Peyer's patch (tissue), 4 donors: ENCODE data around the gene PDCD5.
"Not testable (repeated sequence)": the region's sequence is repeated elsewhere in the genome, so short reads cannot be mapped to it uniquely, and the experiment has no call there.

Source experiments
- POLR2A ChIP-seq, 2 donors: fragments of 450-650 bp; IDR thresholded peaks; one replicate each; pipeline ENCODE4 v1.5.1; 2017; ENCODE audit warnings: antibody characterized with exemption in 2 of 2, mild to moderate bottlenecking in 2 of 2, moderate library complexity in 2 of 2
- TF ChIP-seq, protein P1 (sequence below), 6 experiments: fragments of 450-650 bp in 4 of 6; fragments of 200-600 bp in 2 of 6; sonication (generic) in 1 of 6; IDR thresholded peaks; one replicate each; pipeline ENCODE4 v1.5.1; 2017 to 2019; ENCODE audit warnings: antibody characterized with exemption in 6 of 6, mild to moderate bottlenecking in 3 of 6, moderate library complexity in 1 of 6

DNA sequence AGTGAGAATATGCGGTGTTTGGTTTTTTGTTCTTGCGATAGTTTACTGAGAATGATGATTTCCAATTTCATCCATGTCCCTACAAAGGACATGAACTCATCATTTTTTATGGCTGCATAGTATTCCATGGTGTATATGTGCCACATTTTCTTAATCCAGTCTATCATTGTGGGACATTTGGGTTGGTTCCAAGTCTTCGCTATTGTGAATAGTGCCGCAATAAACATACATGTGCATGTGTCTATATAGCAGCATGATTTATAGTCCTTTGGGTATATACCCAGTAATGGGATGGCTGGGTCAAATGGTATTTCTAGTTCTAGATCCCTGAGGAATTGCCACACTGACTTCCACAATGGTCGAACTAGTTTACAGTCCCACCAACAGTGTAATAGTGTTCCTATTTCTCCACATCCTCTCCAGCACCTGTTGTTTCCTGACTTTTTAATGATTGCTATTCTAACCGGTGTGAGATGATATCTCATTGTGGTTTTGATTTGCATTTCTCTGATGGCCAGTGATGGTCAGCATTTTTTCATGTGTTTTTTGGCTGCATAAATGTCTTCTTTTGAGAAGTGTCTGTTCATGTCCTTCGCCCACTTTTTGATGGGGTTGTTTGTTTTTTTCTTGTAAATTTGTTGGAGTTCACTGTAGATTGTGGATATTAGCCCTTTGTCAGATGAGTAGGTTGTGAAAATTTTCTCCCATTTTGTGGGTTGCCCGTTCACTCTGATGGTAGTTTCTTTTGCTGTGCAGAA lies 6.9 kb downstream of the PDCD5 start:
- TF ChIP-seq, protein P1, sequence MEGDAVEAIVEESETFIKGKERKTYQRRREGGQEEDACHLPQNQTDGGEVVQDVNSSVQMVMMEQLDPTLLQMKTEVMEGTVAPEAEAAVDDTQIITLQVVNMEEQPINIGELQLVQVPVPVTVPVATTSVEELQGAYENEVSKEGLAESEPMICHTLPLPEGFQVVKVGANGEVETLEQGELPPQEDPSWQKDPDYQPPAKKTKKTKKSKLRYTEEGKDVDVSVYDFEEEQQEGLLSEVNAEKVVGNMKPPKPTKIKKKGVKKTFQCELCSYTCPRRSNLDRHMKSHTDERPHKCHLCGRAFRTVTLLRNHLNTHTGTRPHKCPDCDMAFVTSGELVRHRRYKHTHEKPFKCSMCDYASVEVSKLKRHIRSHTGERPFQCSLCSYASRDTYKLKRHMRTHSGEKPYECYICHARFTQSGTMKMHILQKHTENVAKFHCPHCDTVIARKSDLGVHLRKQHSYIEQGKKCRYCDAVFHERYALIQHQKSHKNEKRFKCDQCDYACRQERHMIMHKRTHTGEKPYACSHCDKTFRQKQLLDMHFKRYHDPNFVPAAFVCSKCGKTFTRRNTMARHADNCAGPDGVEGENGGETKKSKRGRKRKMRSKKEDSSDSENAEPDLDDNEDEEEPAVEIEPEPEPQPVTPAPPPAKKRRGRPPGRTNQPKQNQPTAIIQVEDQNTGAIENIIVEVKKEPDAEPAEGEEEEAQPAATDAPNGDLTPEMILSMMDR (IDR thresholded peaks at IDR 0.05), result not testable (repeated sequence)
- TF ChIP-seq POLR2A (IDR thresholded peaks at IDR 0.05), result not testable (repeated sequence)
